Measurements from ENCODE around the gene EIF3C.
"Not testable (repeated sequence)": the region's sequence is repeated elsewhere in the genome, so short reads cannot be mapped to it uniquely, and the experiment has no call there.

The EIF3C gene

GRCh38 chr16:28750469-28751067 is 39.3 kb downstream of the EIF3C start:
- not testable (repeated sequence) for DNase-seq (ENCODE audit: low read depth in 3 of 3)

- DNase-seq (ENCODE audit: low read depth in 3 of 3): not testable (repeated sequence)
These were observed 40.2 kb downstream of the EIF3C start, which contains the start of gene NPIPB9 for GRCh38 chr16:28751487-28751886. Gene NPIPB9 (plus strand): TSS chr16:28751787.

GRCh38 chr16:28781697-28782096 is 70.4 kb downstream of the EIF3C start:
- not testable (repeated sequence) for DNase-seq (ENCODE audit: low read depth in 3 of 3)

- not testable (repeated sequence) for DNase-seq (ENCODE audit: low read depth in 3 of 3)
These were observed 71.1 kb downstream of the EIF3C start for GRCh38 chr16:28782357-28782756.
